Heart right ventricle (tissue), 16 donors: Measurements from ENCODE around the gene ACP1. TPM values are rescaled to one million over a fixed set of nuclear protein-coding genes. Genes with fewer than 3 reads are reported as not detected.

Experiments used
- ATAC-seq, 8 donors: fragments of 200-7000 bp; cut with Tn5 transposase; one replicate each; pipeline ENCODE4 v1.9.1; 2020; ENCODE audit warnings: mild to moderate bottlenecking in 8 of 8, moderate library complexity in 8 of 8, moderate number of reproducible peaks in 1 of 8
- DNase-seq, 2 donors: peaks; one replicate each; pipeline ENCODE4 v3.0.0-alpha.2; 2020
- H3K27ac ChIP-seq, 10 donors: fragments of 200-600 bp; sonication (generic) in 2 of 10; one replicate each; pipeline versions ENCODE4 v1.5.0 to v1.8.0; 2020 to 2022; ENCODE audit warnings: mild to moderate bottlenecking in 3 of 10
- H3K27me3 ChIP-seq, 7 donors: fragments of 200-600 bp; one replicate each; pipeline ENCODE4 v1.8.0; 2021 to 2022; ENCODE audit warnings: mild to moderate bottlenecking in 2 of 7
- H3K36me3 ChIP-seq, 9 donors: fragments of 200-600 bp; sonication (generic) in 1 of 9; one replicate each; pipeline versions ENCODE4 v1.5.0 to v1.8.0; 2020 to 2022; ENCODE audit warnings: mild to moderate bottlenecking in 2 of 9
- H3K4me1 ChIP-seq, 9 donors: fragments of 200-600 bp; sonication (generic) in 1 of 9; one replicate each; pipeline versions ENCODE4 v1.5.0 to v1.8.0; 2020 to 2022; ENCODE audit warnings: mild to moderate bottlenecking in 4 of 9
- H3K4me3 ChIP-seq, 10 donors: fragments of 200-600 bp; sonication (generic) in 2 of 10; one replicate each; pipeline versions ENCODE4 v1.5.0 to v1.8.0; 2020 to 2022; ENCODE audit warnings: mild to moderate bottlenecking in 7 of 10, moderate library complexity in 2 of 10
- H3K9me3 ChIP-seq, 11 donors: fragments of 200-600 bp in 10 of 11; sonication (generic) in 2 of 11; one replicate each; pipeline versions ENCODE4 v1.5.0 to v1.8.0; 2013 to 2022; ENCODE audit warnings: mild to moderate bottlenecking in 2 of 11, control low read depth in 1 of 11, moderate library complexity in 1 of 11
- CTCF ChIP-seq, 9 donors: fragments of 200-600 bp; sonication (generic) in 2 of 9; IDR thresholded peaks; one replicate each; pipeline versions ENCODE4 v1.5.0 to v1.8.0; 2021 to 2022; ENCODE audit warnings: antibody characterized with exemption in 9 of 9, mild to moderate bottlenecking in 5 of 9, moderate library complexity in 1 of 9
- WGBS, 2 donors: extraction: QIAGEN DNeasy Blood & Tissue Kit; methylation state at CpG; one replicate each; pipeline ENCODE4 v1.1.7; 2013; ENCODE audit warnings: inconsistent platforms in 1 of 2; 5-methylcytosine and 5-hydroxymethylcytosine counted together
- intact Hi-C, 10 donors: fragments of 100-400 bp; cut with DNase I; formaldehyde crosslinking; loops; one replicate each; pipeline versions ENCODE4 v1.11.1 to v1.14.2; 2022
- polyA plus RNA-seq, 2 donors: library from polyadenylated mRNA; stranded (reverse); fragments of 200-250 nt; gene quantifications; one replicate each; pipeline ENCODE4 v1.2.3, GENCODE V29; 2013
- total RNA-seq, 10 donors: library from RNA; stranded (reverse); fragmentation: NEBNext Ultra II Directional in 3 of 10; extraction: Animal tissue kit (Norgen Biotek cat#: 25700) in 3 of 10; gene quantifications; one replicate each; pipeline versions ENCODE4 v1.2.1 to v1.2.4, GENCODE V29; 2021 to 2023
- donor health status: Arrhythmogenic right ventricular cardiomyopathy.
- donor health status: ischemic (EF 13 %, LVEDD 7.1; RV severe dilation, severe dysfunction).
- donor health status: healthy with polysubstance abuse.
- donor health status: DM: no; HTN: yes; CAD: no.
- donor health status: DM: no; HTN: no; CAD: no.
- donor health status: ischemic (EF 25% LVEDD 6.9; RV normal size, moderate dysfunction).
- donor health status: ischemic (EF 25% LVEDD 5.7; RV mildly dilated, moderate dysfunction).
- donor health status: healthy.
- donor health status: DM: yes; HTN: yes; CAD: no.
- donor health status: Ischemic cardiomyopathy.
- donor health status: ischemic (EF 35%, LVEDD 5.7; RV mildly dilated, moderate dysfunction).
- donor health status: nonischemic (EF 11% LVEDD 7.7; RV severe dilation, severe dysfunction).
- donor health status: DM: yes; HTN: yes; CAD: no.
- donor health status: PGD.
- donor health status: ischemic (EF 29% LVEDD 5.4; RV normal size, mild dysfunction).
- donor health status: nonischemic (EF 23%, LVEDD 6.1; RV moderate dilation, normal function).

Gene ACP1
- total and polyA plus RNA-seq, 12 donors: 38.3 to 87.7 (median 65.2) TPM

GRCh38 chr2:309148-309953 is 44.6 kb downstream of the ACP1 start:
- H3K27me3 ChIP-seq: peaks cover 0 to 46% (median 6%) of the 10 kb centered on the region in 7 donors
- H3K36me3 ChIP-seq: no peaks in the 10 kb centered on the region
- intact Hi-C loops: no loop called here
- no peak for DNase-seq
- TF ChIP-seq CTCF (IDR thresholded peaks at IDR 0.05): no peak
- no peak overlapping the region for H3K4me3 ChIP-seq
- 50 to 55% methylated on average over 13 of the region's 13 CpGs for whole genome bisulfite sequencing, 2 donors
- no peak for ATAC-seq
- H3K4me1 ChIP-seq: no peaks in the 10 kb centered on the region
- no peak overlapping the region for H3K27ac ChIP-seq
- no peaks in the 10 kb centered on the region for H3K9me3 ChIP-seq

- 72 to 75% methylated on average over 10 of the region's 10 CpGs for WGBS, 2 donors
- no peaks in the 10 kb centered on the region for H3K9me3 ChIP-seq
- TF ChIP-seq CTCF (IDR thresholded peaks at IDR 0.05): no peak
- no peak for DNase-seq
- H3K4me1 ChIP-seq: no peaks in the 10 kb centered on the region
- intact Hi-C loops: no loop called here
- ATAC-seq: no peak
- H3K36me3 ChIP-seq: no peaks in the 10 kb centered on the region
- H3K27ac ChIP-seq: no peak overlapping the region
- peaks cover 0 to 52% (median 6%) of the 10 kb centered on the region in 7 donors for H3K27me3 ChIP-seq
- H3K4me3 ChIP-seq: no peak overlapping the region
Measured at GRCh38 chr2:309954-310510, 45.3 kb downstream of the ACP1 start.

- Histone ChIP-seq H3K27me3 (peaks cover 0 to 58% (median 6%) of the 10 kb centered on the region in 7 donors), H3K27ac (no peak overlapping the region), H3K36me3 (no peaks in the 10 kb centered on the region), H3K9me3 (no peaks in the 10 kb centered on the region), H3K4me3 (no peak overlapping the region), H3K4me1 (no peaks in the 10 kb centered on the region)
- intact Hi-C loops: no loop called here
- ATAC-seq (no peak), DNase-seq (no peak)
- no peak for TF ChIP-seq CTCF (IDR thresholded peaks at IDR 0.05)
- WGBS, 2 donors: 72 to 77% methylated on average over 5 of the region's 5 CpGs
Measured at GRCh38 chr2:310994-311393, 46.2 kb downstream of the ACP1 start.

GRCh38 chr2:313991-314390 is 49.2 kb downstream of the ACP1 start:
- Histone ChIP-seq H3K27me3 (peaks cover 0 to 60% (median 4%) of the 10 kb centered on the region in 7 donors), H3K9me3 (no peaks in the 10 kb centered on the region), H3K27ac (no peak overlapping the region), H3K36me3 (no peaks in the 10 kb centered on the region), H3K4me3 (no peak overlapping the region), H3K4me1 (peaks cover 0 to 5% (median 0%) of the 10 kb centered on the region in 9 donors)
- intact Hi-C loops: no loop called here
- no peak for DNase-seq
- no peak for ATAC-seq
- WGBS, 2 donors: 72% methylated on average over 14 of the region's 14 CpGs
- no peak for TF ChIP-seq CTCF (IDR thresholded peaks at IDR 0.05)
